ENCODE data around the gene SORCS2.

SORCS2 gene

DNA sequence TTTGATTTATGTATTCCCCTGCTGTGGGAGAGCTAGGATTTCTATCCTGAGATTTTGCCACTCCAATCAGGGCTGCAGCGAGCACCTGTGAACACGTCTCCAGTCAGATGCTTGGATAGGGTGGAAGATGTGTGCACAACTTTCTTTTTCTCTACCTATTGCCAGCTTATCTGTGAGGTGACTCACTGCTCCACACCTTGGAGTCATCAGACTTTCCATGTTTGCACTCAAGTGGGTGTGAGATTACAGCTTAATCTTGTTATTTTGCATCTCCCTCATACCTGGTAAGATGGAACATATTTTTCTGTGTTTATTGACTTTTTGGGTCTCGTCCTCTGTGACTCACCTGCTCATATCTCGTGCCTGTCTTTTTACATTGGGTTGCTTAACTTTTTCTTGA, 210.2 kb downstream of the SORCS2 start:
- H3K36me3 ChIP-seq (ENCODE audit: control insufficient read depth, insufficient read depth, low read length), result no peaks in the 10 kb centered on the region
- no peaks in the 10 kb centered on the region for H3K27me3 ChIP-seq (replicated peaks; ENCODE audit: control insufficient read depth, insufficient read depth, low read length)
- TF ChIP-seq, protein P1, sequence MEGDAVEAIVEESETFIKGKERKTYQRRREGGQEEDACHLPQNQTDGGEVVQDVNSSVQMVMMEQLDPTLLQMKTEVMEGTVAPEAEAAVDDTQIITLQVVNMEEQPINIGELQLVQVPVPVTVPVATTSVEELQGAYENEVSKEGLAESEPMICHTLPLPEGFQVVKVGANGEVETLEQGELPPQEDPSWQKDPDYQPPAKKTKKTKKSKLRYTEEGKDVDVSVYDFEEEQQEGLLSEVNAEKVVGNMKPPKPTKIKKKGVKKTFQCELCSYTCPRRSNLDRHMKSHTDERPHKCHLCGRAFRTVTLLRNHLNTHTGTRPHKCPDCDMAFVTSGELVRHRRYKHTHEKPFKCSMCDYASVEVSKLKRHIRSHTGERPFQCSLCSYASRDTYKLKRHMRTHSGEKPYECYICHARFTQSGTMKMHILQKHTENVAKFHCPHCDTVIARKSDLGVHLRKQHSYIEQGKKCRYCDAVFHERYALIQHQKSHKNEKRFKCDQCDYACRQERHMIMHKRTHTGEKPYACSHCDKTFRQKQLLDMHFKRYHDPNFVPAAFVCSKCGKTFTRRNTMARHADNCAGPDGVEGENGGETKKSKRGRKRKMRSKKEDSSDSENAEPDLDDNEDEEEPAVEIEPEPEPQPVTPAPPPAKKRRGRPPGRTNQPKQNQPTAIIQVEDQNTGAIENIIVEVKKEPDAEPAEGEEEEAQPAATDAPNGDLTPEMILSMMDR (IDR thresholded peaks at IDR 0.05; ENCODE audit: insufficient read depth, low read length, poor library complexity, severe bottlenecking), result no peak
- H3K4me3 ChIP-seq (replicated peaks; ENCODE audit: low read depth, low read length), result no peak overlapping the region
- no peak for DNase-seq (ENCODE audit: extremely low read depth, insufficient read length)

DNA sequence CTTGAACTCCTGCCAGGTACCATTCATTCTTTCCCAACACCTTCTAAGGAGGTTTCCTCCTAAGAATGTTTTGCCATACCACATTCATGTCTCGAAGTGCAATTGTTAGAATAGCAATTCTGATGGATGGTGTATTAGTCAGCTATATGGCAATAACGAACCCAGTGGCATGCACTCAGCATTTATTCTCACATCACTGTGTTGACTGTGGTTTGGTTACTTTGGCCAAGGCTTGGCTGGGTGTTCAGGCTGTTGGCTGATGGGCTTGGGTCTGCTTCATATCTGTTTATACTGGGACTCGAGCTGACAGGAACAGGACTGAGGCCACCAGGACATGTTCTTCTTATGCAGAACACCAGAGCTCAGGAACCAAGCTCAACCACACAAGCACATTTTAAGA, 210.7 kb downstream of the SORCS2 start:
- Histone ChIP-seq H3K4me3 (replicated peaks; ENCODE audit: low read depth, low read length) (no peak overlapping the region), H3K27me3 (replicated peaks; ENCODE audit: control insufficient read depth, insufficient read depth, low read length) (no peaks in the 10 kb centered on the region), H3K36me3 (ENCODE audit: control insufficient read depth, insufficient read depth, low read length) (no peaks in the 10 kb centered on the region)
- TF ChIP-seq, protein P1 (IDR thresholded peaks at IDR 0.05; ENCODE audit: insufficient read depth, low read length, poor library complexity, severe bottlenecking), result no peak
- no peak for DNase-seq (ENCODE audit: extremely low read depth, insufficient read length)

DNA sequence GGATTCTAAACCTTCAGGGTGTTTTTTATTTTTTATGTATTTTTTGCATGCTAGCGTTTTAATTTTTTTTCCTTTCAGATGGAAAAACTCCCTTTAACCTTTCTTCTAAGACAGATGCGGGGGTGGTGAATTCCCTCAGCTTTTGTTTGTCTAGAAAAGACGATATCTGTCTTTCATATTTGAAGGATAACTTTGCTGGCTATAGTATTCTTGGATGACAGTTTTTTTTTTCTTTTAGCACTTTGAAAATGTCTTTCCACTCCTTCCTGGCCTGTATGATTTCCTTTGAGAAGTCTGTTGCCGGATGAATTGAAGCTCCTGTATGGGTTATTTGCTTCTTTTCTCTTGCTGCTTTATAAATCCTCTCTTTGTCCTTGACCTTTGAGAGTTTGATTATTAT, 215.8 kb downstream of the SORCS2 start:
- Histone ChIP-seq H3K36me3 (ENCODE audit: control insufficient read depth, insufficient read depth, low read length) (no peaks in the 10 kb centered on the region), H3K27me3 (replicated peaks; ENCODE audit: control insufficient read depth, insufficient read depth, low read length) (no peaks in the 10 kb centered on the region; the same call in 1 of the 2 replicates), H3K4me3 (replicated peaks; ENCODE audit: low read depth, low read length) (no peak overlapping the region)
- DNase-seq (ENCODE audit: extremely low read depth, insufficient read length), result no peak
- TF ChIP-seq, protein P1 (IDR thresholded peaks at IDR 0.05; ENCODE audit: insufficient read depth, low read length, poor library complexity, severe bottlenecking), result no peak

DNA sequence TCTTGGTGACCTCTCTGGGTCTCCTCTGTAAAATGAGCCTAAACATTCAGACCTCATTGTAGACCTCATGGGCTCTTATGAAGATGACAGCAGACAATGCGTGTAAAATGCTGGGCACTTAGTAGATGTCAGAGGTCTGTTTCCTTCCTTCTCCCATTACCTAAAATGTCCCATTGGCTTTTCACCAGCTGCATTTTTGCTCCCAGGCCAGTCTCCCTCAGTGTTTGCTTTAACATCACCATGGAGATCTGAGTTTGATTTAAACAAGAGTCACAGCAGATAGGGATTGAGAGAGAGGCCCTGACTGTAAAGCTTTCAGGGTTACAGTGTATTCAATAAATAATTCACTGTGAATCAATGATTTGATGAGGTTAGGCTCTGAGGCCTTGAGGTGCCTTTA, 218.1 kb downstream of the SORCS2 start:
- DNase-seq (ENCODE audit: extremely low read depth, insufficient read length), result no peak
- no peak overlapping the region for H3K4me3 ChIP-seq (replicated peaks; ENCODE audit: low read depth, low read length)
- no peaks in the 10 kb centered on the region for H3K36me3 ChIP-seq (ENCODE audit: control insufficient read depth, insufficient read depth, low read length)
- H3K27me3 ChIP-seq (replicated peaks; ENCODE audit: control insufficient read depth, insufficient read depth, low read length), result no peaks in the 10 kb centered on the region; the same call in 1 of the 2 replicates
- TF ChIP-seq, protein P1 (IDR thresholded peaks at IDR 0.05; ENCODE audit: insufficient read depth, low read length, poor library complexity, severe bottlenecking), result no peak

DNA sequence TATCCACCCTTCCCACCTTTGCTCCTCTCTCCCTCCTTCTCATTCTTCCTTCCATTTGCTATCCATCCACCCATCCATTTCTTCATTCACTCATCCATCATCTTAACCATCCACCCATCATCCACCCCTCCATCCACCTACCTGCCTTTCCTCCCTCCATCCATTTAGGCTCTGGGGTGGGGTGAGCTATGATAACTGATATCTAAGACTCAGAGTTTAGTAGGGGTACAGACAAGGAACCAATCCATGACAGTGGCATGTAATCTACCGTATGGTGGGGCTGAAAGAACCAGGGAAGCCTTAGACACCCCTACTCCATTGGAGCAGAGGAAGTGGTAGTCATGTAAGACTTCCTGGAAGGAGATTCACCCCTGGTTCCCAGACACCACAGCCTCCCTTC, 219.2 kb downstream of the SORCS2 start:
- no peaks in the 10 kb centered on the region for H3K36me3 ChIP-seq (ENCODE audit: control insufficient read depth, insufficient read depth, low read length)
- H3K27me3 ChIP-seq (replicated peaks; ENCODE audit: control insufficient read depth, insufficient read depth, low read length), result no peaks in the 10 kb centered on the region; the same call in 1 of the 2 replicates
- DNase-seq (ENCODE audit: extremely low read depth, insufficient read length), result no peak
- no peak overlapping the region for H3K4me3 ChIP-seq (replicated peaks; ENCODE audit: low read depth, low read length)
- TF ChIP-seq, protein P1 (IDR thresholded peaks at IDR 0.05; ENCODE audit: insufficient read depth, low read length, poor library complexity, severe bottlenecking), result no peak

DNA sequence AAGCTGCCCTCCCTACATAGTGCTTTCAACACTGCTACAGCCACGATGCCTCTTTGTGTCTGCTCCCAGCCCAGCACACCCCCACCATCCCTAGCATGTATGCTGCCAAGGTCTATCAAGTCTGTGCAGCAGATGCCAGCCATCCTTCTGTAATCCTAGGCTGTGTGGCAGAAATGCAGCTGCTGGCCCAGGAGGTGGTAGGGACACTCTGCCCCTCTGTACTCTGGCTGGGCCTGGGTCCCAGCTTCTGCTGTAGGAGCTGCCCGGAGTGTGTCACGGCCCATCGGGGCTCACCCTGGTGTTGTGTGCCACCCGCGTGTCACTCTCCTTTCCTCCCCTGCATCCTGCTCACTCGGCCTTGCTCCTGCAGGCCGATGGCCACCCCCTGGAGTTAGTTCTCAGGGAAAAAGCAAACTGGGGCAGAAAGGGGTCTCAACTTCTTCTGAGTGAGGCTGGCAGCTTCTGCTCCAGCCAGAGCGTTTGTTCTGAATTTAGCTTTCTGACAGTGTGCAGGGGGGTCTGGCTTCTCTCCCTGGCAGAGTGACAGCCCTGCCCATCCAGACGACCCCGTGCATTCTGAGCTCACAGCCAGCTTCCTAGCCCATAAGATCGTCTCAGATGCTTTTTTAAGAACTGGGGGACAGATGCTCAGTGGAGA, 219.7 kb downstream of the SORCS2 start:
- H3K27me3 ChIP-seq (replicated peaks; ENCODE audit: control insufficient read depth, insufficient read depth, low read length), result no peaks in the 10 kb centered on the region; the same call in 1 of the 2 replicates
- no peaks in the 10 kb centered on the region for H3K36me3 ChIP-seq (ENCODE audit: control insufficient read depth, insufficient read depth, low read length)
- H3K4me3 ChIP-seq (replicated peaks; ENCODE audit: low read depth, low read length), result no peak overlapping the region
- no peak for DNase-seq (ENCODE audit: extremely low read depth, insufficient read length)
- TF ChIP-seq, protein P1 (IDR thresholded peaks at IDR 0.05; ENCODE audit: insufficient read depth, low read length, poor library complexity, severe bottlenecking), result no peak

Data from GM06990 (cell line).